H1 (cell line): ENCODE measurements around the gene GSTCD. TPM values are rescaled to one million over a fixed set of nuclear protein-coding genes. Genes with fewer than 3 reads are reported as not detected.

Source experiments
- ASH2L ChIP-seq: fragments of 200-600, 300-600 bp; sonication (generic); IDR thresholded peaks from one replicate; pipeline ENCODE4 v1.7.1; 2017; ENCODE audit warnings: low read length
- BRCA1 ChIP-seq: IDR thresholded peaks from 2 replicates; pipeline ENCODE4 v1.6.1; 2012; ENCODE audit warnings: low read depth, low read length, improper control_type of control experiment
- CBX8 ChIP-seq: fragments of 300-800, 300-1000 bp; sonication (generic); IDR thresholded peaks from 2 replicates; pipeline ENCODE4 v1.7.1; 2016; ENCODE audit warnings: low read depth, low read length, borderline replicate concordance
- CEBPB ChIP-seq: IDR thresholded peaks from 2 replicates; pipeline ENCODE4 v1.6.1; 2012; ENCODE audit warnings: low read depth, low read length
- CHD7 ChIP-seq: fragments of 300-600 bp; sonication (generic); IDR thresholded peaks from 2 replicates; pipeline ENCODE4 v1.7.1; 2012; ENCODE audit warnings: low read length, moderate library complexity, mild to moderate bottlenecking, inconsistent platforms; ENCODE audit not compliant: insufficient replicate concordance
- GABPA ChIP-seq: IDR thresholded peaks from 2 replicates; pipeline ENCODE4 v1.6.1; 2011; ENCODE audit warnings: mild to moderate bottlenecking, low read length, moderate library complexity, borderline replicate concordance; ENCODE audit not compliant: insufficient read depth
- MAFK ChIP-seq: IDR thresholded peaks from 2 replicates; pipeline ENCODE4 v1.6.1; 2012; ENCODE audit warnings: low read depth, mild to moderate bottlenecking, improper control_type of control experiment, low read length
- POLR2A ChIP-seq, 2 experiments: IDR thresholded peaks; 1 replicate in 1 of 2; 2 replicates in 1 of 2; pipeline ENCODE4 v1.6.1; 2011; ENCODE audit warnings: low read depth in 2 of 2, low read length in 2 of 2, mild to moderate bottlenecking in 2 of 2; ENCODE audit errors: control extremely low read depth in 1 of 2
- TAF7 ChIP-seq: optimal IDR thresholded peaks from 2 replicates; pipeline ENCODE3; 2011; ENCODE audit warnings: low read depth, mild to moderate bottlenecking, inconsistent platforms, low read length, moderate library complexity, borderline replicate concordance
- TCF12 ChIP-seq: IDR thresholded peaks from 2 replicates; pipeline ENCODE4 v1.6.1; 2011; ENCODE audit warnings: low read depth, mild to moderate bottlenecking, low read length
- USF2 ChIP-seq: IDR thresholded peaks from 2 replicates; pipeline ENCODE4 v1.6.1; 2011; ENCODE audit warnings: low read length, improper control_type of control experiment
- YY1 ChIP-seq: IDR thresholded peaks from 2 replicates; pipeline ENCODE4 v1.6.1; 2011; ENCODE audit warnings: low read depth, mild to moderate bottlenecking, low read length
- polyA plus RNA-seq, 7 experiments: library from polyadenylated mRNA; depleted of rRNA in 3 of 7; stranded (reverse) in 5 of 7; unstranded in 2 of 7; fragments of >200 nt in 5 of 7; fragments of 200-250 nt in 2 of 7; gene quantifications; 1 replicate in 5 of 7; 2 replicates in 1 of 7; 4 replicates in 1 of 7; pipeline versions ENCODE4 v1.2.1 to v1.2.3, GENCODE V29; 2011 to 2013; ENCODE audit warnings: missing spikeins in 2 of 7, mixed read lengths in 2 of 7
- total RNA-seq: library from RNA; stranded (reverse); fragmentation: NEBNext Ultra II Directional; extraction: Animal tissue kit (Norgen Biotek cat#: 25700); gene quantifications from 2 replicates; pipeline ENCODE4 v1.2.1, GENCODE V29; 2021

Gene GSTCD
- total and polyA plus RNA-seq, 2 of the 8 experiments (the other 6 are each of a cell fraction or from before 2014, with no cell fraction given), result 8.5 to 24.6 TPM

GRCh38 chr4:105807496-105807895 lies 98.9 kb downstream of the GSTCD start (continued):
- no peak for TF ChIP-seq CHD7
- TF ChIP-seq CEBPB, result no peak
- TF ChIP-seq TCF12, result no peak
- TF ChIP-seq ASH2L, result no peak
- no peak for TF ChIP-seq YY1
- TF ChIP-seq USF2, result no peak
- no peak for TF ChIP-seq BRCA1
- no peak for TF ChIP-seq GABPA
- no peak for TF ChIP-seq MAFK
- TF ChIP-seq CBX8, result no peak
- no peak for TF ChIP-seq TAF7
- no peak for TF ChIP-seq POLR2A (IDR thresholded peaks at IDR 0.05; ENCODE audit: control extremely low read depth in 1 of 2, low read depth in 2 of 2, low read length in 2 of 2)
